Stimulated activated CD4-positive, alpha-beta T cell treated with anti-CD3 and anti-CD28 coated beads, Interleukin-12 subunit alpha, Interleukin-12 subunit beta, amount 100 ng/mL, for 24 hours (primary cell): ENCODE data around the gene OLFML2A.

ENCODE experiments used
- DNase-seq, 2 experiments: peaks; one replicate each; pipeline ENCODE4 v3.0.0-alpha.2; 2020; ENCODE audit warnings: low read depth in 2 of 2

OLFML2A gene

DNA sequence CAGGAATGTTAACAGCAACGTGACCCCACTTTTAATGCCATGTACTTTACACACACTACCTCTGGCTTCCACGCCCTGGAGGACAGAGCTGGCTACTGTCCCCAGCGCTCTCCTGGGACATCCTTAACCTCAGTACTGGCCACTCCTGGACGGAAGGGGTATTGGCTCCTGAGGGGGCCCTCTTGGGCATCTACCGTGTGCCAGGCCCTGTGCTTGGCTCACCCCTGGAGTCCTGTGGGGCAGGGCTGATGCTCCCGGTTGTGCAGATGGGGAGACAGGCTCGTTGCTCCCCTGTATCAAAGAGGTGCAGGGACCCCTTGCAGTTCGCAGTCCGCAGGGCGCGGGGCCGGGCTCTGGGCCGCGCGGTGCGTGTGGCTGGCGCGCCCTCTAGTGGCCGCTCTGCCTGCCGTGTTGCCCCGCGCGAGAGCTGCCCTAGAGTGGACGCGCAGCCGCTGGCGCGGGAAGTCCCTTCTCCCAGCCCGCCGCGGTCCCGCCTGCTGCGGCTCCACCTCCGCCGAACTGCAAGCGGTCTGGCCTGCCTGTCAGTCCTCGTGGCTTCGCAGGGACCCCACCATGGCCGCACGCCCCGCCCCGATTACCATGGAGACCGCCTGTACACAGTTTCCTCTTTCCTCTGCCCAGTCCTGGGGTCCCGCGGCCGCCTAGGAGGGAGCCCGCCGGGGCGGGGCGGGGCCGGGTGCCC is 76.0 kb downstream of the OLFML2A start, which contains the start of gene WDR38:
WDR38 (plus strand) TSS at position 632 of the 703 bp plus-strand sequence. CDS start 72 bp downstream, outside the sequence.
- peak; percentile 54 to 66 for DNase-seq

DNA sequence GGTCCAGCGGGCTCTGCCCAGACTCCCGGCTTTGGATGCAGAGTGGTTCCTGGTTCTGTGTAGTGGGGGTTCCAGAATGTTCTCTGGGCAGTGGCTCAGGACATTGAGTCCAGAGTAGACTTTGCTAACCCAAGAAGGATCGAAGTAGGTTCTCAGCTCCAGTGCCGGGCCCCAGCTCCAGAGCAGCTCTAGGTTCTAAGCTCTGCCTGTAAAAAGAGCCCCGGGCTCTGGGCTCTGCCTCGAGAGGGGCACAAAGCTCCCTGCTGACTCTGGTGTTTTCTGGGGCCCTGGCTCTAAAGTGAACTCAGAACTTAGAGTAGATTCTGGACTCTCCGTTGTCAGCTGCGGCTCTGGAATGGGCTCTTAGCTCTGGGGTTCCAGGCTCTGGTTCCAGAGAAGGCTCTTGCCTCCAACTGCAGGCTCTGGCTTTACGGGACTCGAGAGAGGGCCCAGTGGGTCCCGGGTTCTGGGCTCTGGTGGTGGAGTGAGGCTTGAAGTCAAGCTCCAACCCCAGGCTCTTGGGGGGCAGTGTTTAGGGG is 76.7 kb downstream of the OLFML2A start:
- DNase-seq, result no peak

DNA sequence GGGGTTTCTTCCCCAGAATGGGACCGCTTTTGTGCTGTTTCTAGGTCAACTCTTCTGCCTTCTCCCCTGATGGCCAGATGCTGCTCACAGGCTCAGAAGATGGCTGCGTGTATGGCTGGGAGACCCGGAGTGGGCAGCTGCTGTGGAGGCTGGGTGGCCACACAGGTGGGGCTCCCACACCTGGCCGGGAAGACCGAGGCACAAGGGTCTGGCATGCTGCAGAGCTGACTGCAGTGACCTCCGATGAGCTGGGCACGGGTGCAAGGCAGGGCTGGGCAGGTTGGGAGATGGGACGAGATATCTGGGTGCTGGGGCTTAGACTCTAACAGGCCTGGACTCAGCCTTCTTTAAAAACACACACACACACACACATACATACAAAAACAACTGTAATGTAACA is 77.2 kb downstream of the OLFML2A start:
- DNase-seq, result no peak

DNA sequence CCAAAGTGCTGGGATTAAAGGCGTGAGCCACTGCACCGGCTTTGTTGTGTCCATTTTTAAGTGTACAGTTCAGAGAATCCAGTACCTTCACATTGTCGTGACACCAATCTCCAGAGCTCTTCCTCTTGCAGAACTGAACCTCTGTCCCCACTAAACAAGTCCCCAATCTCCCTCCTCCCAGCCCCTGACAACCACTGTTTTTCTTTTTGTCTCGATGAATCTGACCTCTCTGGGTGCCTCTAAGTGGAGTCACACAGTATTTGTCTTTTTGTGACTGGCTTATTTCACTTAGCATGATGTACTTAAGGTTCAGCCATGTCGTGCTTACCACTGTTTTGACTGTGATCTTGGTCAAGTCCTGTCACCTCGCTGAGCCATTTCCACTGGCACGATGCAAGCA is 77.9 kb downstream of the OLFML2A start:
- no peak for DNase-seq

DNA sequence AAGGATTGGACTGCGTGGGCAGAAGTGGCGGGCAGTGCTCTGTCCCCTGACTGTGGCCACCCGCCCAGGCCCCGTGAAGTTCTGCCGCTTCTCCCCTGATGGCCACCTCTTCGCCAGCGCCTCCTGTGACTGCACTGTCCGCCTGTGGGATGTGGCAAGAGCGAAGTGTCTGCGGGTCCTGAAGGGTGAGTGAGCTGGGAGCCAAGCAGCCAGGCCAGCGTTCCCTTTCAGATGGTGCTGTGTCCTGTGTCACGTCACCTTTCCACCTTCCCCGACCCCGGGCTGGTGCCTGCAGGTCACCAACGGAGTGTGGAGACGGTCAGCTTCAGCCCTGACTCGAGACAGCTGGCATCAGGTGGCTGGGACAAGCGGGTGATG is 78.6 kb downstream of the OLFML2A start:
- no peak for DNase-seq

DNA sequence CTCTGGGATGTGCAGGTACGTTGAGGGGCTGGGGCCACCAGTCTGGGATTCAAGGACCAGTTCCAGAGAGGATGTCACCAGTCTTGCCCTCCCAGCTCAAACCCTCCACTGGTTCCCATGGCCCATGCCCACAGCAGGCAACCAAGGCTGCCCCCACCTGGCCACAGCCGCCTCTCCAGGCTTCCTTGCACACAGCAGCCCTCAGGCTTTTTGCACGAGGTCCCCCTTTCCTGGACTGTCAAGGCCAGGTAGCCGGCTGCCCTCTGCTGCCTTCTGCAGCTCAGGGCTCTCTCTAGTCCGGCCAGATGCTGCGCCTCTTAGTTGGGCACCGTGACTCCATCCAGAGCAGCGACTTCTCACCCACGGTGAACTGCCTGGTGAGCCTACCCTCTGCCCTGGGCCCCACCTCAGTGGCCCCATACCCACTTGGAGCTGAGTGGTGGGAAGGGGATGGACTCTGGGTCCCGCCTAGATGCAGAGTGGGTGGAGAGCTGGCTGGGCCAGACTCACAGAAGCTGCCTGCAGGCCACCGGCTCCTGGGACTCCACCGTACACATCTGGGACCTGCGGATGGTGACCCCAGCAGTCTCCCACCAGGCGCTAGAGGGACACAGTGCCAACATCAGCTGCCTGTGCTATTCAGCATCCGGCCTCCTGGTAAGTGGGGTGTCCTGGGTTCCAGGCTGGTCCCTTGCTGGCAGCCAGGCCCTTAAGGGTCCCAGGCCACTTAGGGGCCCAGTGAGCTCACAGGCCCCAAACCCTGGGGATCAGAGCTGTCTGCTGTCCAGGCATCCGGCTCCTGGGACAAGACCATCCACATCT is 79.2 kb downstream of the OLFML2A start:
- DNase-seq, result no peak

DNA sequence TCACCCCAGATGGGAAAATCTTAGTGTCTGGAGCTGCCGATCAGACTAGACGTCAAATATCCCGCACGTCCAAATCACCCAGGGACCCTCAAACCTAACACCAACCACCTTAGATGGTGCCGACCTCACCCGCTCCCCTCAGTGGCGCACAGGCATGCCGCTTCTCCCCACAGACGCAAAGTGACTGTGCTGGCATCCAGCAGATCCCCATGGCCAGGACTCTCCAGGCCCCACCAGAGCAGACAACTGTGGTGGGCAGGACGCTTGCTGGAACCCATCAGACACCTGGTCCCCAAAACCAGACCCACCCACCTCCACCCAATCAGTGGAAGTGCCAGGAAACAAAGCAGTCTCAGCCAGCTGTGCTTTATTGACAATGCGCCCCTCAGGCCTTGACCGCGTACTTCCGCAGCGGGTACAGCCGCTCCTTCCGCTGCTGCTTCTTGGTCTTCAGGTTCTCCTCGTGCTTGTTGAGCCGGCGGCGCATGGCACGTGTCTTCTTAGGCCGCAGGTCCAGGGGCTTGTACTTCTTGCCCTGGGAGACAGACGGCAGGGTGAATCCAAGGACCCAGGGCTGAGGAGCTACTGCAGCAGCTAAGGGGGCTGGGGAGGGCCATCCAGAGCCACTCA is 80.7 kb downstream of the OLFML2A start:
- DNase-seq, result no peak

DNA sequence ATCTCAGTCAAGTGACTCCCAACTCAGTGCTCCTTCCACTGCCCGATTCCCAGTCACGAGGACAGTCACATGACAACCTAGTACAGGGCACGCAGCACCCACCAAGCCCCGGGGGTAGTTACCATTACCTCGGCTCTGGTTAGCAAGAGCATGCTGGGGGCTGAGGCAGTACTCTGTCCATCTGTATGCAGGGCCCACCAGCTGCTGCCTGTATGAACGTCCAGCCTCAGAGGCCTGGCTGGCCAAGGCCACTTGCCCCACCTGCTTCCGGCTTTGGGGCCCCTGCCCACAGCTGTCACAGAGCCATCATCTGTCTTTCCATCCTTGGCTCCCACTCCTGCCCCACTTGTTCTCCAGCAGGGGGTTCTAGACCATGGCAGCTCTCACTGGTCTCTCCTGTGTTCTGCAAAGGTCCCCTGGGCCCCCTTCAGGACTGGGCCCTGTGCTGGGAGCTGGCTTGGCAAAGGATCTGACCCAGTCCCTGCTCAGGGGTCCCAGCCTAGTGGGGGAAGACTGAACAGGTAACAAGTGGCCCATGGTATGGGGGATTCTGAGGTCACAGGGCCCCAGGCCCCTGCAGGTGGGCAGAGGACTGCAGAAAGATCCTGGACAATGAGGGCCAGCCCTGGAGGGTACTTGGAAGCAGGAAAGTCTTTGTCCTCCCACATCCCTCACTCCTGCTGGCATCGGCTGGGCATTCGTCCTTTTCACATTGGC is 81.6 kb downstream of the OLFML2A start:
- DNase-seq, result no peak

DNA sequence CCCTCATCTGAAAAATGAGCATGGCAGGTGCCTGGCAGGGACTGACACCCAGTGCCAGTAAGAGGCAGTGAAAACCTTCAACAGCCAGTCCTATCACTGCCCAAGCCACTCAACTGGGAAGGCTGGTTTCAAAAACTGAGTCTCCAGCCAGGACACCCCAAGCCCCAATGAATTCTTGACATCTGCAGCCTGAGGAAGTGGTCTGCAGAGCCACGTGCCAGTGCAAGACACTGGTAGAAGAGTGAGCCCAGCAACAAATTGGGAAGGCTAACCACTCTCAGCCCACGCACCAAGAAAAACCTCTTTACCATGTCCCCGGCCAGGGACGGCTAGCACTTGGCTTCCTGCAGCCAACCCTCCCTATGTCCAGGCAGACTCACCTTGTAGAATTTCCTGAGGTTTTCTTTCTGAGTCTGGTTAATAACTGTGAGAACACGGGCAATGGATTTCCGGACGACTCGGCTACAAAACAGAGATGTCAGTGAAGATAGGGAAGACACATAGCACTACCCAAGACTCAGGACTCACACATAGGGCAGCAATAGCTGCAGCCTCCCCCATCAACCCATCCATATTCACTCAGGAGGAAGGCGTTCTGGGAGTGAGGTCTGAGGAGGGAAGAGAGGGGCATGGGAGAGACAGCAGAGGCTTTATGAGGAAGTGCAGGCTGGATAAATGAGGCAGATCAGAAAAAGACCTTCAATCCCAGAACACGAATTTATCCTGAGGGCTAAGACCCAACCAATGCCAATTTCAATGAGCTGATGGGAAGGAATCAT is 83.1 kb downstream of the OLFML2A start:
- DNase-seq, result no peak

DNA sequence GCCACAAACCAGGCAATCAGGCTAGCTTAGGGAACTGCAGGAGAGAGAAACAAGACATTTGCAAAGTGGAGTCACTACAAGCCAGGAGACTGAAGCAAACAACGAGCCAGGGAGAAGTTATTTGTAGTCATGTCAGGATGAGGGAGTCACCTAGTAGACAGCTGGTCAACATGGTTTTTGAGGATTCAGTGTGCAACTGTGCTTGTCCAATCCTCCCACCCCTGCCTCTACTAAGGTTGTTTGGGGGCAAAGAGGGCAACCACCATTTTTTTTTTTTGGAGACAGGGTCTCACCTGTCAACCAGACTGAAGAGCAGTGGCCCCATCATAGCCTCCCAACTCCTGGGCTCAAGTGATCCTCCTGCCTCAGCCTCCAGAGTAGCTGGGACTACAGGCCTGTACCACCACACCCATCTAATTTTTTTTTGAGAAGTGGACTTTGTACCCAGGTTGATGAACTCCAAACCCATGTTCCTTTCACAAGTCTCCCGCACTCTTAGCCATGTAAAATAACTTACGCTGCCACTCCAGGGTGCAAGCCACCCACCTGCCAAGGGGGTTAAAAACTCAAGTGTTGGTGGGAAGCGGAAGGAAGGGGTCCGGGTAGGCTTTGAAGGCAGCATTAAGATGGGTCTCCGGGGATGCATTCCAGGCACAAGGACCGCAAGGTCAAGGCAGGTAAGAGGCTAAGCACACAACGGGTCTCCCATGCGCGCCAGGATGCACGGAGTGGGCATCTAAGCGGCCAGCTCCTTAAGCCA is 83.8 kb downstream of the OLFML2A start:
- DNase-seq, result no peak

DNA sequence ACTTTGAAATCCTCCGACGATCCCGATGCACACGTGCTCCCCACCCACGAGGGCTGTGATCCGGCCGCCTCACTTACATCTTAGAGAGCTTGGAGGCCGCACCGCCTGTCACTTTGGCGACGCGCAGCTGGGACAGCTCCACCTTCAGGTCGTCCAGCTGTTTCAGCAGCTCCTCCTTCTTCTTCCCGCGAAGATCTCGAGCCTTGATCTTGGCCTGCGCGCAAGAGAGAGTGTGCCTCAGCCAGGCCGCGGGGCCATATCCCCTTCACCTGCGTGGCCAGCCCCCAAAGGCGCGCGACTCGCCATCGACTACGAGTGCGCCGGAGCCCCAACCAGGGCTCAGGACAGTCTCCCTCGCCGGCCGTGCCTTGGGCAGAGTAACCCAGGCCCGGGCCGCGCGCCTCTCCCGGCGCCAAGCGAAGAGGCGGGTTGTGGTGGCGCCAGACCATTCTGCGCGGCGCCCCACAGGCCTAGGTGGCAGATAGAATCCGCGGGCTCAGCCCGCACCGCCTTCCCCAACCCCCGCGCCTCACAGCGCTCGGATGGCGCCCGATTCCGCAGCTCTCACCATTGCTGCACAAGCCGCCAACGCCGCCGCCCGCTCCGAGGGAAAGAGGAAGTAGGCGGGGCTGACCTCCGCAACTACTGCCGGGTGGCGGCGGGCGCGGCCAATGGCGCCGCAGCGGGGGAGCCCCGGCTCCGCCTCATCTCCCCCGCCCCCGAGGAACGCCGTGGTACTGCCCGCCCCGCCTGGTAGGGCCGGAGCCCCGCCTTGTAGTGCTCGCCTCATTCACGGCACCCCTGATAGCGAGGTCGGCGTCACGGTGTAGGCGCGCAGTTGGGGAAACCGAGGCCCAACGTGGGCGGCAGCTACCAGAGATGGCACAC is 84.7 kb downstream of the OLFML2A start, which contains the start of the genes ARPC5L and RPL35:
ARPC5L (plus strand) TSS at position 789 of the 888 bp plus-strand sequence. CDS start 7,161 bp downstream, outside the sequence.
RPL35 (minus strand) TSS at position 616 of the 888 bp plus-strand sequence; CDS start at position 571, 45 bp downstream.
- DNase-seq, result peak; percentile 93

DNA sequence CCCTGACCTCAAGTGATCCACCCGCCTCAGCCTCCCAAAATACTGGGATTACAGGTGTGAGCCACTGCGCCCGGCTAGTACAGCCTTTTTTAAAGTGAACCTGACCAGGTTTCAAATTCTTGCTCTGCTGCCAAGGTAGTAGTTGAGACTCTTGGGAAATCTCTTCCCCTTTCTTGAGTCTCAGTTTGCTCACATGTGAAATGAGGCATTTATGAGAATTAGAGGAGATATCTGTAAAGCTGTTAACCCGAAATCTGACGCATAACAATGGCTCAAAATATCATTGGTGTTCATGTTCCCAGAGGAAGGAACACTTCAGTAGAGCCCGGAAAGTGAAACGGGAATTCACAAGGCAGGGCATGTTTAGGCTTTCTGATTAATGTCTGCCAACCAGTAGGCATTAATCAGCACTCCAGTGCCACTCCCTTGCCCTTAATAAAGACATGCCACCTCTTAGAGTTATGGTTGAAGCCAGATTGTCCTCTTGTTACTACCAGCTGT is 86.5 kb downstream of the OLFML2A start:
- DNase-seq, result no peak
